Cardiac muscle cell (in vitro differentiated cells and primary cell): ENCODE data around the gene PCDH9. TPM values are rescaled to one million over a fixed set of nuclear protein-coding genes. Genes with fewer than 3 reads are reported as not detected.

Source experiments
- DNase-seq, 2 donors: peaks; one replicate each; pipeline versions ENCODE4 v3.0.0 to v3.0.0-alpha.2; 2010 to 2017; ENCODE audit warnings: low read depth in 1 of 2, low spot score in 1 of 2
- H3K27ac ChIP-seq: fragments of 200-600 bp; sonication (generic); 2 replicates; pipeline ENCODE4 v1.5.1; 2016
- H3K27me3 ChIP-seq: fragments of 200-600 bp; sonication (generic); 2 replicates; pipeline ENCODE4 v1.6.0; 2016; ENCODE audit warnings: control low read depth
- H3K36me3 ChIP-seq: fragments of 200-600 bp; sonication (generic); 2 replicates; pipeline ENCODE4 v1.5.1; 2016; ENCODE audit warnings: control low read depth
- H3K4me1 ChIP-seq: fragments of 200-600 bp; sonication (generic); 2 replicates; pipeline ENCODE4 v1.8.1; 2017; ENCODE audit warnings: low read depth, mild to moderate bottlenecking, mixed run types
- H3K4me3 ChIP-seq: fragments of 200-600 bp; sonication (generic); 2 replicates; pipeline ENCODE4 v1.5.1; 2016; ENCODE audit warnings: mild to moderate bottlenecking
- H3K9me3 ChIP-seq: fragments of 200-600 bp; sonication (generic); 2 replicates; pipeline ENCODE4 v1.5.1; 2017; ENCODE audit warnings: low read depth, mild to moderate bottlenecking, control low read depth
- polyA plus RNA-seq: library from polyadenylated mRNA; unstranded; fragments of >200 nt; fragmentation: Nextera tagmentation; extraction: Ambion mirVana; gene quantifications from 2 replicates; pipeline ENCODE4 v1.2.1, GENCODE V29; 2016
- total RNA-seq: library from RNA; depleted of rRNA; stranded (reverse); fragments of >200 nt; gene quantifications from 2 replicates; pipeline ENCODE4 v1.2.3, GENCODE V29; 2016
- TF ChIP-seq, protein P1 (sequence below): IDR thresholded peaks from 2 replicates; pipeline ENCODE4 v1.5.1; 2012; ENCODE audit warnings: low read depth, mild to moderate bottlenecking, low read length

Gene PCDH9
- total and polyA plus RNA-seq, 2 experiments from 2014 or later = 1.6 to 2.3 TPM

DNA sequence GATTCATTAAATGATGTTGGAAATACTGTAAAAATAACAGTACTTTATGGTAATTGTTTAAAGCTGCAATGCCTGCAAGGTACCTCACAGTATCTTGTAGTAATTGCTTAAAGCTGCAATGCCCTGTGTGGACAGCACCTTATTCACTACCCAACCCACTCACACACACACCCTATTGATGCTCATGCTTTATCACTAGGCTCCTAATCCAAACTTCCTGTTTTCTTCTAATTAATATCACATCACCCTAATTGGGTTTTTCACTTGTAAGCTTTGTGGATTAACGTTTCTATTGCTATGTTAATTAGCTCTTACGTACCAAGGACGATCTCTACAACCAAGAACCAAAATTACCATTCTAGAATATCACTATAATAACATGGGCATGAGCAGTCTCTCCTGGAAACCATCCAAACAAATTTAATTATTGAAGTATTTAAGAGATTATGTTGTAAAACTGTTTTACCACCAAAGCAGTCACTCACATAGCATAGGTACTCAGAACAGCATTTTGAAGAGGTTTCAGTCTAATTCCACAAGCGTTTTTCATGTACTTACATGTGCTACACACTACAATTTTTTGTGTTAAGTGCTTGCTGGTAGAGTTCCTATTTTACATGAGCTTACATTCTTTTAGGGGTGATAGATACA, 303.8 kb downstream of the PCDH9 start:
- DNase-seq = no peak
- H3K36me3 ChIP-seq = no peaks in the 10 kb centered on the region
- no peaks in the 10 kb centered on the region for H3K9me3 ChIP-seq
- no peaks in the 10 kb centered on the region for H3K27me3 ChIP-seq
- no peaks in the 10 kb centered on the region for H3K4me1 ChIP-seq
- TF ChIP-seq, protein P1, sequence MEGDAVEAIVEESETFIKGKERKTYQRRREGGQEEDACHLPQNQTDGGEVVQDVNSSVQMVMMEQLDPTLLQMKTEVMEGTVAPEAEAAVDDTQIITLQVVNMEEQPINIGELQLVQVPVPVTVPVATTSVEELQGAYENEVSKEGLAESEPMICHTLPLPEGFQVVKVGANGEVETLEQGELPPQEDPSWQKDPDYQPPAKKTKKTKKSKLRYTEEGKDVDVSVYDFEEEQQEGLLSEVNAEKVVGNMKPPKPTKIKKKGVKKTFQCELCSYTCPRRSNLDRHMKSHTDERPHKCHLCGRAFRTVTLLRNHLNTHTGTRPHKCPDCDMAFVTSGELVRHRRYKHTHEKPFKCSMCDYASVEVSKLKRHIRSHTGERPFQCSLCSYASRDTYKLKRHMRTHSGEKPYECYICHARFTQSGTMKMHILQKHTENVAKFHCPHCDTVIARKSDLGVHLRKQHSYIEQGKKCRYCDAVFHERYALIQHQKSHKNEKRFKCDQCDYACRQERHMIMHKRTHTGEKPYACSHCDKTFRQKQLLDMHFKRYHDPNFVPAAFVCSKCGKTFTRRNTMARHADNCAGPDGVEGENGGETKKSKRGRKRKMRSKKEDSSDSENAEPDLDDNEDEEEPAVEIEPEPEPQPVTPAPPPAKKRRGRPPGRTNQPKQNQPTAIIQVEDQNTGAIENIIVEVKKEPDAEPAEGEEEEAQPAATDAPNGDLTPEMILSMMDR = no peak
- no peak overlapping the region for H3K27ac ChIP-seq
- H3K4me3 ChIP-seq = no peak overlapping the region

DNA sequence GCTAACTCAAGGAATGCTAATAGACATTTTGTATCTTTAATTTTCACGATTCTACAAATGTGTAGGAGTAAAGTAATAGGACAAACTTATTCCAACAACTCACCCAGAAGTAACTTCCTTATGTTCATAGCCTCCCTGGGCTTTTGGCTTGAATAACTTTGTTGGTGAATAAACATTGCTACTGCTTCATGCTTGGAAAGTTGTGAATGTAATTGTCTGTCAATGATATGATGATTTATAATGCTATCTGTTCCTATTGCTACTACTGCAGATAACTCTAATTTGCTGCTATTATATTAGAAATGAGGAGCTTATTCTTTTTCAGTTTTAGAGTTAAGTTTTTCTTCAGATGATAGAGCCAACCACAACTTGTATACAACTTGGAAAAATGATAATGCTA, 307.7 kb downstream of the PCDH9 start:
- TF ChIP-seq, protein P1 = no peak
- Histone ChIP-seq H3K4me1 (no peaks in the 10 kb centered on the region), H3K27ac (no peak overlapping the region)

DNA sequence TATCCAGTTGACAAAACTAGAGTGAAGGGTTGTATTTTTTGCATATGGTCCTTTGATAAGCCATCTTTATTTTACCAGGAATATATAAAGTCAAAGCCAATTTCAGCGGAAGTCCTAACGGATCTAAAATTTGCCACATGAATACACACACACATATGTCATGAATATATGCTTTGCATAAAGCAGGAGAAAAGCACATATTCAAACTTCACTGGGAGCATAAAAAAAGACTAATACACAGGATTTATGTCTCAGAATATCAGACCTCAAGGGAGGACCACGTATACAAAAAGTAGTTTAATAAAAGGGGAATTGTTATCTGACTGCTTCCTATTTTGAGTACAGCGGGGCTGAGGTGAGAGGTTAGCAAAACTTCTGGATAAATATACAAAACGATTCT, 308.7 kb downstream of the PCDH9 start:
- no peak for DNase-seq
- Histone ChIP-seq H3K27me3 (no peaks in the 10 kb centered on the region), H3K36me3 (no peaks in the 10 kb centered on the region), H3K9me3 (no peaks in the 10 kb centered on the region), H3K27ac (no peak overlapping the region), H3K4me1 (no peaks in the 10 kb centered on the region), H3K4me3 (no peak overlapping the region)
- TF ChIP-seq, protein P1 = no peak

More for the DNA sequence above, 307.7 kb downstream of the PCDH9 start:
- H3K9me3 ChIP-seq = no peaks in the 10 kb centered on the region
- DNase-seq = no peak
- no peak overlapping the region for H3K4me3 ChIP-seq
- no peaks in the 10 kb centered on the region for H3K36me3 ChIP-seq
- no peaks in the 10 kb centered on the region for H3K27me3 ChIP-seq

DNA sequence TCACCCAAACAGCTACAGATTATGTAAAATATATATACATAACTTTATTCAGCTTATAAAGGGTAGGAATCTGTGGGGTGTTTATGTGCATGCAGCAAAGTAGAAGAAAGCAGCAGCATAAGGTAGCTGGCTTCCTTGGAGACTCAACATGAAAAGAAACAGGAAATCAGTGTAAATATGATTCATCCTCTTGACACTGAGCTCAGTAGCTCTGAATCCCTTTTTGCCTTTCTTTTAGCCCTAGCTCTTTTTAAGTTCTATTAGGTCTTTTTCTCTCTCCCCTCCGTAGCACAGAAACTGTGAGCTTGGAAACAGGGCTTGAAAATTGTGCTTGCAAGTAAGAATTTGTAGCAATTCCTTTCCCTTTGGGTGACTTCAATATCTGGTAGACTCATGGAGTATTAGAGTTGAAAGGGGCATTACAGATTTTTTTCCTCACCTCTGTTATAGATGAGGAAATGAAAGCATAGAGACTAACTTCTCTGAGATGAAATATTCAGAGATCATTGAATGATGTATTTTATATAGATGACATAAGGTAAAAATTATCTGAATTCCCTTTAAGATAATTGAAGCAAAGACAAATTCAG, 314.4 kb downstream of the PCDH9 start:
- peak in 1 of 2 donors; percentile 37 for DNase-seq
- no peaks in the 10 kb centered on the region for H3K27me3 ChIP-seq
- H3K4me1 ChIP-seq = no peaks in the 10 kb centered on the region
- H3K27ac ChIP-seq = no peak overlapping the region
- no peaks in the 10 kb centered on the region for H3K9me3 ChIP-seq
- no peaks in the 10 kb centered on the region for H3K36me3 ChIP-seq
- TF ChIP-seq, protein P1 = no peak
- H3K4me3 ChIP-seq = no peak overlapping the region

DNA sequence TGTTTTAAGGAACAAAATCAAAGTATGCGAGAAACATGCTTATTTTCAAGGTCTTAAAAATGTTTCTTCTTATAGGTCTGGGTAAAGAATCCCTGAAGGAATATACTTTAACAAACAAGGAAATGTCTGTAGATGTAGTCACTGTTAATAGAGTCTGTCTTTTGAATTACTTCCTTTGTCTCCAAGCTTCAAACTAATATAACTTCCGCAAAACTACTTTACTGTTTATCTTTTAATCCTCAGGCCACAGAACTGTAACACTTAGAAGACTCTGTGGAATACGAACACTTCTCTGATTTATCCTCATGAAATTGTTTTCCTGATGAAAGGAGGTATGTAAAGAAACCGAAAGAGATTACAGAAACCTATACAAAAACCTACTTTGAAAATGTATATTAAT, 316.0 kb downstream of the PCDH9 start:
- TF ChIP-seq, protein P1 = no peak
- Histone ChIP-seq H3K27ac (no peak overlapping the region), H3K4me3 (no peak overlapping the region), H3K9me3 (no peaks in the 10 kb centered on the region), H3K4me1 (no peaks in the 10 kb centered on the region), H3K27me3 (no peaks in the 10 kb centered on the region), H3K36me3 (no peaks in the 10 kb centered on the region)
- no peak for DNase-seq
